Measurements from ENCODE around the gene CYP2E1.
"Not testable (repeated sequence)": the region's sequence is repeated elsewhere in the genome, so short reads cannot be mapped to it uniquely, and the experiment has no call there.

The CYP2E1 gene

GRCh38 chr10:133573460-133573859 is 46.3 kb downstream of the CYP2E1 start:
- DNase-seq, result not testable (repeated sequence)

DNA sequence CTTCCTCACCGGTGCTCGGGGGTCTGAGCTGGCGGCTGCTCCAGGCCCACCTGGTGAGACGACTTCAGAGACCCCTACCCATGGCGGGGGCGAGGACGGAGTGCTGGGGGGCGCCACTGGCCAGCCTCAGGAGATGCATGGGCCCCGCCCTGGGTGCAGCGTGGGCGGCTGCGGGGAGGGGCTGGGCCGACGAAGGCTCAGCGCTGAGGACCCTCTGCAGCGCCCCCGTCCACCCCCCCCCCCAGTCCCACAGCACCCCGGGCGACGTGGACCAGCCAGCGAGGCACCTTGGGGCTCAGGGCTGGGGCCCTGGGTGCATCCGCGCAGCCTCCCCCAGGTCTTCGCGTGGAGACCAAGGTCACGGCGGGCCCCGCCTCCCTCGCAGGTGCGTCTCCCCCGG is 49.9 kb downstream of the CYP2E1 start:
- DNase-seq, result not testable (repeated sequence)
